ENCODE data around the gene OSTC. TPM values are rescaled to one million over a fixed set of nuclear protein-coding genes. Genes with fewer than 3 reads are reported as not detected.

OSTC gene
- total RNA-seq, 1 experiment from 2014 or later = 175 TPM

- Mint-ChIP-seq H3K4me1 (ENCODE audit: insufficient read depth, unreplicated experiment) (peaks cover 32% of the 10 kb centered on the region), H3K36me3 (ENCODE audit: insufficient read depth, unreplicated experiment) (peaks cover 48% of the 10 kb centered on the region), H3K27me3 (ENCODE audit: insufficient read depth, unreplicated experiment) (no peaks in the 10 kb centered on the region), H3K9me3 (ENCODE audit: unreplicated experiment) (no peaks in the 10 kb centered on the region), H3K27ac (ENCODE audit: low read depth, unreplicated experiment) (peak within 1 kb of the TSS; percentile 99), H3K4me3 (ENCODE audit: unreplicated experiment) (peak within 1 kb of the TSS; percentile 97)
- TF ChIP-seq CTCF (IDR thresholded peaks at IDR 0.05; ENCODE audit: unreplicated experiment) = no peak
- CTCF ChIA-PET = interaction anchor here (0.6 to 1.1 kb wide), 4 partner anchors 9 to 863 kb away, joined by 3 to 4 read pairs (median 4); partner anchors contain the start of gene OSTC
- POLR2A ChIA-PET = interaction anchor here (0.5 to 4.0 kb wide), 34 partner anchors 9 to 1575 kb away, joined by 3 to 65 read pairs (median 3); partner anchors contain the start of genes OSTC, PAPSS1 and SEC24B
- intact Hi-C loops (cut with micrococcal nuclease) = loop anchor here (2.0 to 5.0 kb wide), 2 partner anchors 30 to 603 kb away; partner anchors contain the start of gene OSTC
- no TSS peak for BruUV-seq (replicated peaks)
- peak; percentile 98 for DNase-seq (ENCODE audit: unreplicated experiment)
Measured at GRCh38 chr4:108620101-108620932, 30.1 kb upstream of the OSTC start, which contains the start of gene RPL34. TSS of gene RPL34 (plus strand) at chr4:108620576. CDS start at chr4:108621960, 1,384 bp downstream.

GRCh38 chr4:108620933-108621905 lies 29.2 kb upstream of the OSTC start:
- H3K4me1 Mint-ChIP-seq (ENCODE audit: insufficient read depth, unreplicated experiment) = peaks cover 32% of the 10 kb centered on the region
- H3K4me3 Mint-ChIP-seq (ENCODE audit: unreplicated experiment) = peak overlapping the region; percentile 97
- DNase-seq (ENCODE audit: unreplicated experiment) = no peak
- H3K9me3 Mint-ChIP-seq (ENCODE audit: unreplicated experiment) = no peaks in the 10 kb centered on the region
- H3K36me3 Mint-ChIP-seq (ENCODE audit: insufficient read depth, unreplicated experiment) = peaks cover 57% of the 10 kb centered on the region
- H3K27ac Mint-ChIP-seq (ENCODE audit: low read depth, unreplicated experiment) = peak overlapping the region; percentile 99
- CTCF ChIA-PET = interaction anchor here (0.6 to 0.9 kb wide), 3 partner anchors 8 to 859 kb away, joined by 3 to 4 read pairs (median 4); no protein-coding TSS in a partner anchor
- H3K27me3 Mint-ChIP-seq (ENCODE audit: insufficient read depth, unreplicated experiment) = no peaks in the 10 kb centered on the region
- intact Hi-C loops (cut with micrococcal nuclease) = loop anchor here (2.0 to 5.0 kb wide), 2 partner anchors 30 to 604 kb away; partner anchors contain the start of gene OSTC
- TSS peak; percentile 60 for BruUV-seq (replicated peaks)
- no peak for TF ChIP-seq CTCF (IDR thresholded peaks at IDR 0.05; ENCODE audit: unreplicated experiment)
- POLR2A ChIA-PET = interaction anchor here (0.6 to 4.0 kb wide), 25 partner anchors 9 to 901 kb away, joined by 3 to 65 read pairs (median 3); partner anchors contain the start of genes OSTC, PAPSS1 and SEC24B

GRCh38 chr4:108622022-108622421 lies 28.4 kb upstream of the OSTC start:
- H3K9me3 Mint-ChIP-seq (ENCODE audit: unreplicated experiment) = no peaks in the 10 kb centered on the region
- ChIA-PET POLR2A (interaction anchor here (2.8 to 4.0 kb wide), 3 partner anchors 8 to 29 kb away, joined by 17 to 65 read pairs (median 29); partner anchors contain the start of gene OSTC), CTCF (no interaction called here)
- H3K36me3 Mint-ChIP-seq (ENCODE audit: insufficient read depth, unreplicated experiment) = peaks cover 65% of the 10 kb centered on the region
- peaks cover 32% of the 10 kb centered on the region for H3K4me1 Mint-ChIP-seq (ENCODE audit: insufficient read depth, unreplicated experiment)
- no peaks in the 10 kb centered on the region for H3K27me3 Mint-ChIP-seq (ENCODE audit: insufficient read depth, unreplicated experiment)
- TF ChIP-seq CTCF (IDR thresholded peaks at IDR 0.05; ENCODE audit: unreplicated experiment) = no peak
- no peak overlapping the region for H3K27ac Mint-ChIP-seq (ENCODE audit: low read depth, unreplicated experiment)
- intact Hi-C loops (cut with micrococcal nuclease) = loop anchor here (5.0 kb wide), 1 partner anchor 605 kb away; no protein-coding TSS in a partner anchor
- peak overlapping the region; percentile 97 for H3K4me3 Mint-ChIP-seq (ENCODE audit: unreplicated experiment)
- no TSS peak for BruUV-seq (replicated peaks)
- no peak for DNase-seq (ENCODE audit: unreplicated experiment)

Data from MCF 10A (cell line).